Astrocyte (in vitro differentiated cells and primary cell): ENCODE results near the gene RPLP1. TPM values are rescaled to one million over a fixed set of nuclear protein-coding genes. Genes with fewer than 3 reads are reported as not detected.

ENCODE experiments used
- DNase-seq: peaks from one replicate; pipeline ENCODE4 v3.0.0-alpha.2; 2010; ENCODE audit warnings: low read depth
- FAIRE-seq: peaks from 2 replicates; lab custom pipeline; 2011; peaks lifted over from hg19 to GRCh38; lab: Jason Lieb, UNC
- H2AFZ ChIP-seq: 2 replicates; pipeline ENCODE4 v1.6.0; 2012; ENCODE audit warnings: low read depth, low read length, inconsistent platforms
- H3K27ac ChIP-seq: 2 replicates; pipeline ENCODE4 v1.5.1; 2011; ENCODE audit warnings: low read depth, low read length, inconsistent platforms
- H3K27me3 ChIP-seq: 2 replicates; pipeline ENCODE4 v1.6.0; 2011; ENCODE audit warnings: low read length, inconsistent platforms; ENCODE audit not compliant: insufficient read depth
- H3K36me3 ChIP-seq: 2 replicates; pipeline ENCODE4 v1.5.1; 2011; ENCODE audit warnings: low read length, inconsistent platforms; ENCODE audit not compliant: insufficient read depth
- H3K4me1 ChIP-seq: 2 replicates; pipeline ENCODE4 v1.5.1; 2011; ENCODE audit warnings: low read length, inconsistent platforms; ENCODE audit not compliant: insufficient read depth
- H3K4me2 ChIP-seq: 2 replicates; pipeline ENCODE4 v1.6.0; 2012; ENCODE audit warnings: low read length, inconsistent platforms
- H3K4me3 ChIP-seq: 2 replicates; pipeline ENCODE4 v1.5.1; 2011; ENCODE audit warnings: low read depth, mild to moderate bottlenecking, low read length, inconsistent platforms; ENCODE audit not compliant: insufficient read depth
- H3K79me2 ChIP-seq: 2 replicates; pipeline ENCODE4 v1.6.0; 2012; ENCODE audit warnings: mild to moderate bottlenecking, low read length, inconsistent platforms; ENCODE audit not compliant: insufficient read depth
- H3K9ac ChIP-seq: 2 replicates; pipeline ENCODE4 v1.6.0; 2012; ENCODE audit warnings: mild to moderate bottlenecking, low read length, inconsistent platforms
- H3K9me3 ChIP-seq: 2 replicates; pipeline ENCODE4 v1.5.1; 2012; ENCODE audit warnings: low read depth, mild to moderate bottlenecking, low read length, inconsistent platforms; ENCODE audit not compliant: insufficient read depth
- H4K20me1 ChIP-seq: 2 replicates; pipeline ENCODE4 v1.6.0; 2012; ENCODE audit warnings: low read length, inconsistent platforms; ENCODE audit not compliant: insufficient read depth
- H3K27ac Mint-ChIP-seq: one replicate; pipeline ENCODE4 v1.8.0; 2021; ENCODE audit warnings: mild to moderate bottlenecking, mixed read lengths; ENCODE audit not compliant: unreplicated experiment
- H3K27me3 Mint-ChIP-seq: one replicate; pipeline ENCODE4 v1.8.0; 2021; ENCODE audit warnings: low read depth, mixed read lengths; ENCODE audit not compliant: unreplicated experiment
- H3K36me3 Mint-ChIP-seq: one replicate; pipeline ENCODE4 v1.8.0; 2021; ENCODE audit warnings: low read depth, mixed read lengths; ENCODE audit not compliant: unreplicated experiment
- H3K4me1 Mint-ChIP-seq: one replicate; pipeline ENCODE4 v1.8.0; 2021; ENCODE audit warnings: low read depth, mixed read lengths; ENCODE audit not compliant: unreplicated experiment
- H3K4me3 Mint-ChIP-seq: one replicate; pipeline ENCODE4 v1.8.0; 2021; ENCODE audit warnings: mild to moderate bottlenecking, moderate library complexity, mixed read lengths; ENCODE audit not compliant: unreplicated experiment
- H3K9me3 Mint-ChIP-seq: one replicate; pipeline ENCODE4 v1.8.0; 2021; ENCODE audit warnings: mild to moderate bottlenecking, mixed read lengths; ENCODE audit not compliant: unreplicated experiment
- EZH2 ChIP-seq: IDR thresholded peaks from 2 replicates; pipeline ENCODE4 v1.6.1; 2012; ENCODE audit warnings: mild to moderate bottlenecking, low read length, inconsistent platforms; ENCODE audit not compliant: insufficient read depth
- total RNA-seq: library from RNA; stranded (reverse); gene quantifications from 2 replicates; pipeline ENCODE4 v1.2.1, GENCODE V29; 2021
- TF ChIP-seq, protein P1 (sequence below): IDR thresholded peaks from 2 replicates; pipeline ENCODE4 v1.5.1; 2011; ENCODE audit warnings: low read depth, mild to moderate bottlenecking, inconsistent platforms, low read length, moderate library complexity; ENCODE audit not compliant: insufficient read depth

RPLP1 gene
- total RNA-seq, 1 donor from 2014 or later, result 1,465 TPM

DNA sequence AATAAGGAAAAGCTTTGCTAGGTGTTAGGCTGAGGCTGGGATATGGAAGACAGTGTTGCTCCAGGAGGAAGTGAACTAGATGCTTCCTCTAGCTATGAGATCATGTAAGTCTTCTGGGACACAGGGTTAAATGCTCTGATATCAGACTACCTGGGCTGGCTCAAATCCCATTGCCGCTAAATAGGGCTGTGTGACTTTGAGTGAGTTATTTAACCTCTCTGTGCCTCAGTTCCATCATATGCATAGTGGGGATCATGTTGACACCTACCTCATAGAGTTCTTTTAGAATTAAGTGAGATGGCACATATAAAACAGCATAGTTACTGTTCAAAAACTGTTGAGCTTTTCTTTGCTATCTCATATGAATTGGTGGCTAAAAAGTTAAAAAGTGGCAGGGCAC, 12.6 kb downstream of the RPLP1 start:
- Histone ChIP-seq H4K20me1 (no peaks in the 10 kb centered on the region), H3K4me1 (peaks cover 29% of the 10 kb centered on the region), H3K4me3 (no peak overlapping the region), H3K79me2 (peaks cover 4% of the 10 kb centered on the region), H3K9me3 (no peaks in the 10 kb centered on the region), H3K27ac (no peak overlapping the region), H3K27me3 (no peaks in the 10 kb centered on the region), H3K9ac (no peak overlapping the region), H3K36me3 (no peaks in the 10 kb centered on the region), H2AFZ (no peak overlapping the region), H3K4me2 (no peak overlapping the region)
- Mint-ChIP-seq H3K9me3 (no peaks in the 10 kb centered on the region), H3K36me3 (no peaks in the 10 kb centered on the region), H3K27ac (peak overlapping the region; percentile 41), H3K4me3 (no peak overlapping the region), H3K27me3 (no peaks in the 10 kb centered on the region), H3K4me1 (peaks cover 28% of the 10 kb centered on the region)
- no peak for DNase-seq
- FAIRE-seq, result no peak
- TF ChIP-seq, protein P1, sequence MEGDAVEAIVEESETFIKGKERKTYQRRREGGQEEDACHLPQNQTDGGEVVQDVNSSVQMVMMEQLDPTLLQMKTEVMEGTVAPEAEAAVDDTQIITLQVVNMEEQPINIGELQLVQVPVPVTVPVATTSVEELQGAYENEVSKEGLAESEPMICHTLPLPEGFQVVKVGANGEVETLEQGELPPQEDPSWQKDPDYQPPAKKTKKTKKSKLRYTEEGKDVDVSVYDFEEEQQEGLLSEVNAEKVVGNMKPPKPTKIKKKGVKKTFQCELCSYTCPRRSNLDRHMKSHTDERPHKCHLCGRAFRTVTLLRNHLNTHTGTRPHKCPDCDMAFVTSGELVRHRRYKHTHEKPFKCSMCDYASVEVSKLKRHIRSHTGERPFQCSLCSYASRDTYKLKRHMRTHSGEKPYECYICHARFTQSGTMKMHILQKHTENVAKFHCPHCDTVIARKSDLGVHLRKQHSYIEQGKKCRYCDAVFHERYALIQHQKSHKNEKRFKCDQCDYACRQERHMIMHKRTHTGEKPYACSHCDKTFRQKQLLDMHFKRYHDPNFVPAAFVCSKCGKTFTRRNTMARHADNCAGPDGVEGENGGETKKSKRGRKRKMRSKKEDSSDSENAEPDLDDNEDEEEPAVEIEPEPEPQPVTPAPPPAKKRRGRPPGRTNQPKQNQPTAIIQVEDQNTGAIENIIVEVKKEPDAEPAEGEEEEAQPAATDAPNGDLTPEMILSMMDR, result no peak
- TF ChIP-seq EZH2, result no peak

GRCh38 chr15:69466733-69467132, 14.1 kb downstream of the RPLP1 start:
- FAIRE-seq, result no peak
- Mint-ChIP-seq H3K27ac (no peak overlapping the region), H3K9me3 (no peaks in the 10 kb centered on the region), H3K4me3 (no peak overlapping the region), H3K4me1 (peaks cover 28% of the 10 kb centered on the region), H3K27me3 (no peaks in the 10 kb centered on the region), H3K36me3 (no peaks in the 10 kb centered on the region)
- peaks cover 4% of the 10 kb centered on the region for H3K79me2 ChIP-seq
- no peak overlapping the region for H3K4me2 ChIP-seq
- no peaks in the 10 kb centered on the region for H3K36me3 ChIP-seq
- H3K9me3 ChIP-seq, result no peaks in the 10 kb centered on the region
- H3K4me1 ChIP-seq, result peaks cover 29% of the 10 kb centered on the region
- H3K27ac ChIP-seq, result no peak overlapping the region
- no peak for DNase-seq
- no peak overlapping the region for H3K9ac ChIP-seq
- H3K27me3 ChIP-seq, result no peaks in the 10 kb centered on the region
- H3K4me3 ChIP-seq, result no peak overlapping the region
- H2AFZ ChIP-seq, result no peak overlapping the region
- no peaks in the 10 kb centered on the region for H4K20me1 ChIP-seq
- TF ChIP-seq, protein P1, result no peak
- no peak for TF ChIP-seq EZH2

DNA sequence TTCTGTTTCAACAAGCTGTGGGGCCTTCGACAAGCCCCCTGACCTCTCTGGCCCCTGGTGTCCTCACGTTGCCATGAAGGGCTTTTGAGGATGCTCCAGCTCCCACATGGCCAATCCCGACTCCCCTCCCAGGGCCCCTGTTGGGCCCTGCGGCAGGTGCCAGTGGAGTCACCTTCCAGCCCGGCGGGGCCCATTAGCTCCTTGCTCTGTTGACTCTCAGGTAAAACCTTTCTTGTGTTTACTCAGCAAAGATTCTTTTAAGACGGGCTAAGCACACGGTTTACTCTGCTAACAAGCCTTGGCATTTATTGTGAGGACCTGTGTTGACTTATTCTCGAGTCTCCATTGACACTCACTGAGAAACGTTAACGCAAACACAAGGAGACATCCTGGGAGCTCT, 15.0 kb downstream of the RPLP1 start:
- FAIRE-seq (no peak), DNase-seq (no peak)
- H3K9me3 ChIP-seq, result no peaks in the 10 kb centered on the region
- H3K4me1 Mint-ChIP-seq, result peaks cover 28% of the 10 kb centered on the region
- TF ChIP-seq, protein P1, result no peak
- no peak for TF ChIP-seq EZH2
- no peaks in the 10 kb centered on the region for H4K20me1 ChIP-seq
- H3K36me3 Mint-ChIP-seq, result no peaks in the 10 kb centered on the region
- H3K4me3 Mint-ChIP-seq, result no peak overlapping the region
- H3K4me2 ChIP-seq, result peak overlapping the region; percentile 60
- H3K27me3 Mint-ChIP-seq, result no peaks in the 10 kb centered on the region
- peak overlapping the region; percentile 70 for H3K27ac Mint-ChIP-seq
- no peak overlapping the region for H3K4me3 ChIP-seq
- no peaks in the 10 kb centered on the region for H3K79me2 ChIP-seq
- no peak overlapping the region for H3K9ac ChIP-seq
- no peaks in the 10 kb centered on the region for H3K36me3 ChIP-seq
- no peaks in the 10 kb centered on the region for H3K9me3 Mint-ChIP-seq
- H3K27ac ChIP-seq, result no peak overlapping the region
- H2AFZ ChIP-seq, result no peak overlapping the region
- no peaks in the 10 kb centered on the region for H3K27me3 ChIP-seq
- peaks cover 25% of the 10 kb centered on the region for H3K4me1 ChIP-seq
